ENCODE measurements around the gene ACAD10. TPM values are rescaled to one million over a fixed set of nuclear protein-coding genes. Genes with fewer than 3 reads are reported as not detected.
"Not testable (repeated sequence)": the region's sequence is repeated elsewhere in the genome, so short reads cannot be mapped to it uniquely, and the experiment has no call there.

The ACAD10 gene
- total RNA-seq, 2 donors from 2014 or later, result 13.0 to 18.2 TPM

DNA sequence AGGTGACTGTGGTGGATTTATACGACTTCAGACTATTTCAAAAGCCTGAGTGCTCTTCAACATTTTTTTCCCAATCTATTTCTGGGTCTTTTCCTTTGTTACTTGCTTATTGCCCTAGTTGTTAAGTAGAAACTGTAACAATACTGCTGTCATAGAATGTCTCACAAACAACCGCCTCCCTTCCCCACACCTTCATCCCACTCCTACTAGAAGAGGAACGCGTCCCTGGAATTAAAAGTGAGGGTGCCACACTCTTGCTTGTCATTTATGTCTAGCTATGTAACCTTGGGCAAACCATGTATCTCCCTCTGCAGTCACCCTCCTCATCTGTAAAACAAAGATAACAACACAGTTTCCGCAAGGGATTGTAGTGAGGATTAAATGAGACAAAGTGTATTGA lies 8.7 kb upstream of the ACAD10 start:
- H3K4me1 ChIP-seq, result no peaks in the 10 kb centered on the region
- no peak overlapping the region for H3K4me3 ChIP-seq
- no peaks in the 10 kb centered on the region for H3K9me3 ChIP-seq
- no peaks in the 10 kb centered on the region for H3K27me3 ChIP-seq
- DNase-seq (ENCODE audit: low spot score), result no peak
- TF ChIP-seq, protein P1, sequence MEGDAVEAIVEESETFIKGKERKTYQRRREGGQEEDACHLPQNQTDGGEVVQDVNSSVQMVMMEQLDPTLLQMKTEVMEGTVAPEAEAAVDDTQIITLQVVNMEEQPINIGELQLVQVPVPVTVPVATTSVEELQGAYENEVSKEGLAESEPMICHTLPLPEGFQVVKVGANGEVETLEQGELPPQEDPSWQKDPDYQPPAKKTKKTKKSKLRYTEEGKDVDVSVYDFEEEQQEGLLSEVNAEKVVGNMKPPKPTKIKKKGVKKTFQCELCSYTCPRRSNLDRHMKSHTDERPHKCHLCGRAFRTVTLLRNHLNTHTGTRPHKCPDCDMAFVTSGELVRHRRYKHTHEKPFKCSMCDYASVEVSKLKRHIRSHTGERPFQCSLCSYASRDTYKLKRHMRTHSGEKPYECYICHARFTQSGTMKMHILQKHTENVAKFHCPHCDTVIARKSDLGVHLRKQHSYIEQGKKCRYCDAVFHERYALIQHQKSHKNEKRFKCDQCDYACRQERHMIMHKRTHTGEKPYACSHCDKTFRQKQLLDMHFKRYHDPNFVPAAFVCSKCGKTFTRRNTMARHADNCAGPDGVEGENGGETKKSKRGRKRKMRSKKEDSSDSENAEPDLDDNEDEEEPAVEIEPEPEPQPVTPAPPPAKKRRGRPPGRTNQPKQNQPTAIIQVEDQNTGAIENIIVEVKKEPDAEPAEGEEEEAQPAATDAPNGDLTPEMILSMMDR (IDR thresholded peaks at IDR 0.05), result no peak
- peaks cover 66% of the 10 kb centered on the region for H3K36me3 ChIP-seq
- H3K27ac ChIP-seq, result no peak overlapping the region

DNA sequence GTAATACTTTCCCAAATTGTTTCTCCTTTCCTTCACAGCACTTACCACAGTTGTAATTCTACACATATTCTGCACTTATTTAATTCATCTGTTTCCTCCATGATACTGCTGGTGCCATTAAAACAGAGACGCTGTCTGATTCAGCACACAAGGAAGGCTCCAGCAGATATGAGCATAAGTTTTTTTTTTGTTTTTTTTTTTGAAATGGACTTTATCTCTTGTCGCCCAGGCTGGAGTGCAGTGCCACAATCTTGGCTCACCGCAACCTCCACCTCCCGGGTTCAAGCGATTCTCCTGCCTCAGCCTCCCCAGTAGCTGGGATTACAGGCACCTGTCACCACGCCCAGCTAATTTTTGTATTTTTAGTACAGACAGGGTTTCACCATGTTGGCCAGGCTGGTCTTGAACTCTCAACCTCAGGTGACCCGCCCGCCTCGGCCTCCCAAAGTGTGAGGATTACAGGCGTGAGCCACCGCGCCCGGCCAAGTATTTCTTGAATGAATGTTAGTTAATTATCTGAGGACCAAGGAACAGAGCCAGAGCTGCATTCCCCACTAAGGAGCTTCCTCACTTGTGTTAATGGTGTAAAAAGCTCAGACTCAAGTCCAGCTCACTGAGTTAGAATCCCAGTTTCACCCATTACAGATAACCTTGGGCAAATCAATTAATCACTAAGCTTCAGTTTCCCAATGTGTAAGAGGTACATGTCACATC lies 1.2 kb upstream of the ACAD10 start:
- Histone ChIP-seq H3K4me3 (peak overlapping the region; percentile 95 to 99), H3K27ac (peak overlapping the region in 1 of 2 donors; percentile 89), H3K36me3 (peaks cover 34% of the 10 kb centered on the region), H3K4me1 (peaks cover 0 to 25% of the 10 kb centered on the region in 2 donors)
- not testable (repeated sequence) for H3K27me3 ChIP-seq; H3K9me3 ChIP-seq; DNase-seq (ENCODE audit: low spot score)

DNA sequence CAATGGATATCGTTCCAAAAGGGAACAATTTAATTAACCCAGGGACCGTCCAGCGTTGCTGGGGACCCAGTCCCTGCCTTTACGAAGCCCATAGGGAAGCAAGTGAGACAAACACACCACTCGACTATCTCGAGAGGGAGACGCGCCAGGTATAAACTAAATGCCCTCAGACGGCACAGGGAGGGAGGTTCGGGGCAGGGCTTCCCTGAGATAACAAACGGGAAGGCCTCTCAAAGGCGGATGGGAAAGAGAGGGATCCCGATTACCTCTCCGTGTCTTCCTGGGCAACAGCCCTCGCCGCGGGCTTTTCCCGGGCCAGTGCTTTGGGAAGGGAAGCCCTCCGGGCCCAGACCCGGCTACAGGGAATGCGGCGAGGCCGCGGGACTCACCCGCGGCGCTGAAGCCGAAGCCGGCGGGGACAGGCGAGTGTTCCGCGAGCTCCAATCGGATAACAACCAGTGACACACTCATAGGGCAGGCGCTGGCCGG lies 487 bp upstream of the ACAD10 start:
- Histone ChIP-seq H3K4me3 (peak overlapping the region; percentile 95 to 99), H3K27me3 (no peaks in the 10 kb centered on the region), H3K36me3 (peaks cover 27% of the 10 kb centered on the region), H3K27ac (peak overlapping the region; percentile 89 to 90), H3K4me1 (peaks cover 0 to 25% of the 10 kb centered on the region in 2 donors), H3K9me3 (no peaks in the 10 kb centered on the region)
- TF ChIP-seq, protein P1 (IDR thresholded peaks at IDR 0.05), result no peak
- DNase-seq (ENCODE audit: low spot score), result no peak

DNA sequence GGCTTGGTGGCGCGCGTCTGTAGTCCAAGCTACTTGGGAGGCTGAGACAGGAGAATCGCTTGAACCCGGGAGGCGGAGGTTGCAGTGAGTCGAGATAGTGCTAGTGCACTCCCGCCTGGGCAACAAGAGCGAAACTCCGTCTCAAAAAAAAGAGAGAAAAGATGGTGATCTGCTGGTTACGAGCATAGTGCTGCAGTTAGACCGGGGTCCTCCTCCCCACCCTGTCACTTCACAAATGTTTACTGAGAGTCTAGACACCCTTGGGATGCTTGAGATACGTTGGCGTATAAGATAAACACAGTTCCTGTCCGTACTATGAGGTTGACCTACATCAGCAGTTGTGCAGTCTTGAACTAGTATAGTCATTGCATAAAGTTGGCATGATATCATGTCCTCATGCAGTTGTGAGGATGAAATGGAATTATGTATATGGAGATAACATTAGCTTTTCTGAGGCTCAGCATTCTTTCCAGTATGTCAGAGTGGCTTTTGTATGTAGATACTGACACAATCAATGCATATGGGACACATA lies 787 bp downstream of the ACAD10 start:
- Histone ChIP-seq H3K4me3 (peak overlapping the region; percentile 95 to 99), H3K9me3 (no peaks in the 10 kb centered on the region), H3K36me3 (peaks cover 14% of the 10 kb centered on the region), H3K27me3 (no peaks in the 10 kb centered on the region), H3K27ac (peak overlapping the region; percentile 89 to 90), H3K4me1 (peaks cover 0 to 25% of the 10 kb centered on the region in 2 donors)
- DNase-seq (ENCODE audit: low spot score), result no peak
- TF ChIP-seq, protein P1 (IDR thresholded peaks at IDR 0.05), result no peak

DNA sequence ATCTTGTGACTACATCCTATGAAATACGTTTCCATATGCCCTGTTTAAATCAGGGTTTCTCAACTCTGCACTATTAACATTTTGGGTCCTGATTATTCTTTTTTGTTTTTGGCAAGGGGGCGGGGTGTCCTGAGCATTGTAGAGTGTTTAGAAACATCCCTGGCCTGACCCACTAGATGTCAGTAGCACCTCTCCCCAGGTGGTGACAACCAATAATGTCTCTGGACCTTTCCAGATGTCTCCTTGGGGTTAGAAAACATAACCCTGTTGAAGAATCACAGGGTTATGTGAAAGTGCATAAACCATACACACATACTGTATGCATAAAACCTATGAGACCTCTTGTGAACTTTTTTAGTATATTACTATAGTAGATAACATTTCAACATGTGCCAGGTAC lies 1.4 kb downstream of the ACAD10 start:
- Histone ChIP-seq H3K9me3 (no peaks in the 10 kb centered on the region), H3K27me3 (no peaks in the 10 kb centered on the region), H3K36me3 (peaks cover 8% of the 10 kb centered on the region), H3K4me1 (peaks cover 0 to 25% of the 10 kb centered on the region in 2 donors), H3K4me3 (no peak overlapping the region), H3K27ac (no peak overlapping the region)
- TF ChIP-seq, protein P1 (IDR thresholded peaks at IDR 0.05), result no peak
- DNase-seq (ENCODE audit: low spot score), result no peak

DNA sequence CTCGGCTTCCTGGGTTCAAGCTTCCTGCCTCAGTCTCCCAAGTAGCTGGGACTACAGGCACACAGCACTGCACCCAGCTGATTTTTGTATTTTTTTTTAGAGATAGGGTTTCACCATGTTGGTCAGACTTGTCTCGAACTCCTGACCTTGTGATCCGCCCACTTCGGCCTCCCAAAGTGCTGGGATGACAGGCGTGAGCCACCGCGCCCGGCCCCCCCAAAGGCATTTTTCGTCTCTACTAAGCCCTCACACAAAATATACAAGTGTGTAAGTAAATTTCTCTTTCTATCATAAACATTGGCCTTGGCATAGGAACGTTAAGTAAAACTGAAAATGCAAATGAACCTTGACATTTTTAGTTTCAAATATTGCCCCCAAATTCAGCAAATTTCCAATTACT lies 2.1 kb downstream of the ACAD10 start:
- H3K27me3 ChIP-seq, result no peaks in the 10 kb centered on the region
- TF ChIP-seq, protein P1 (IDR thresholded peaks at IDR 0.05), result no peak
- no peak for DNase-seq (ENCODE audit: low spot score)
- peaks cover 5% of the 10 kb centered on the region for H3K36me3 ChIP-seq
- no peak overlapping the region for H3K27ac ChIP-seq
- no peak overlapping the region for H3K4me3 ChIP-seq
- no peaks in the 10 kb centered on the region for H3K9me3 ChIP-seq
- peaks cover 0 to 25% of the 10 kb centered on the region in 2 donors for H3K4me1 ChIP-seq
